Fibroblast of skin of back (primary cell): ENCODE results near the gene CDH23.

Experiments
- DNase-seq: peaks from one replicate; pipeline ENCODE4 v3.0.0-alpha.2; 2013

Gene CDH23

GRCh38 chr10:71467569-71468362 is 71.0 kb downstream of the CDH23 start:
- no peak for DNase-seq

- DNase-seq: no peak
Measured at GRCh38 chr10:71468363-71469094, 71.8 kb downstream of the CDH23 start.

- DNase-seq: no peak
Measured at GRCh38 chr10:71471006-71471405, 74.3 kb downstream of the CDH23 start.

GRCh38 chr10:71471957-71472365 is 75.2 kb downstream of the CDH23 start:
- DNase-seq: no peak

GRCh38 chr10:71472466-71472865 is 75.7 kb downstream of the CDH23 start:
- DNase-seq: no peak

- no peak for DNase-seq
Measured at GRCh38 chr10:71472912-71473311, 76.2 kb downstream of the CDH23 start.

GRCh38 chr10:71473671-71474599 is 77.2 kb downstream of the CDH23 start:
- no peak for DNase-seq

- DNase-seq: no peak
Measured at GRCh38 chr10:71474702-71475242, 78.1 kb downstream of the CDH23 start.

GRCh38 chr10:71475243-71475871 is 78.6 kb downstream of the CDH23 start:
- DNase-seq: no peak

GRCh38 chr10:71476228-71477011 is 79.7 kb downstream of the CDH23 start:
- DNase-seq: no peak

- no peak for DNase-seq
Measured at GRCh38 chr10:71478173-71478572, 81.5 kb downstream of the CDH23 start.

- DNase-seq: no peak
Measured at GRCh38 chr10:71478813-71479365, 82.2 kb downstream of the CDH23 start.

- DNase-seq: no peak
Measured at GRCh38 chr10:71479831-71480230, 83.1 kb downstream of the CDH23 start.

GRCh38 chr10:71480662-71481061 is 83.9 kb downstream of the CDH23 start:
- no peak for DNase-seq

GRCh38 chr10:71481746-71482410 is 85.2 kb downstream of the CDH23 start:
- no peak for DNase-seq

- no peak for DNase-seq
Measured at GRCh38 chr10:71482620-71483019, 85.9 kb downstream of the CDH23 start.

GRCh38 chr10:71483135-71483534 is 86.4 kb downstream of the CDH23 start:
- no peak for DNase-seq

- no peak for DNase-seq
Measured at GRCh38 chr10:71483885-71484751, 87.4 kb downstream of the CDH23 start.

GRCh38 chr10:71486484-71487114 is 89.9 kb downstream of the CDH23 start:
- DNase-seq: peak; percentile 24
